22Rv1 (cell line): ENCODE measurements around the gene RFX7.

Experiments
- CTCF ChIP-seq: fragments of 450-650 bp; IDR thresholded peaks from 2 replicates; pipeline ENCODE4 v1.5.1; 2017; ENCODE audit warnings: mild to moderate bottlenecking
- ZFX ChIP-seq: fragments of 450-650 bp; IDR thresholded peaks from 2 replicates; pipeline ENCODE4 v1.6.1; 2017; ENCODE audit warnings: antibody characterized with exemption, borderline replicate concordance

- TF ChIP-seq CTCF (no peak), ZFX (no peak)
These were observed 59.2 kb downstream of the RFX7 start for GRCh38 chr15:56184516-56184915.
